Measurements from ENCODE around the gene PARD3.

GRCh38 chr10:34817586-34817985 is 2.5 kb upstream of the PARD3 start:
- no peak for TF ChIP-seq EZH2 (IDR thresholded peaks at IDR 0.05; ENCODE audit: low read depth)
- no peak for TF ChIP-seq CTCF (conservative IDR thresholded peaks at IDR 0.05)
